OCI-LY1 (cell line): ENCODE measurements around the gene ROR2.

Experiments
- H2AFZ ChIP-seq: fragments of 200-600 bp; sonication (generic), shearing (Covaris generic); 2 replicates; pipeline ENCODE4 v1.6.0; 2014; ENCODE audit warnings: antibody characterized with exemption, mild to moderate bottlenecking, low read length
- H3F3A ChIP-seq: fragments of 200-600 bp; sonication (generic), shearing (Covaris generic); 2 replicates; pipeline ENCODE4 v1.6.0; 2014; ENCODE audit warnings: mild to moderate bottlenecking, antibody characterized with exemption, low read length, moderate library complexity; ENCODE audit not compliant: insufficient read depth
- H3K27ac ChIP-seq: fragments of 200-600 bp; sonication (generic); 2 replicates; pipeline ENCODE4 v1.5.1; 2014; ENCODE audit warnings: low read length, mixed run types, mild to moderate bottlenecking, low read depth; ENCODE audit not compliant: poor library complexity, severe bottlenecking
- H3K27me3 ChIP-seq: fragments of 200-600 bp; sonication (generic); 2 replicates; pipeline ENCODE4 v1.6.0; 2014; ENCODE audit warnings: antibody characterized with exemption, mild to moderate bottlenecking, low read length, moderate library complexity; ENCODE audit not compliant: insufficient read depth
- H3K36me3 ChIP-seq: fragments of 200-600 bp; sonication (generic); 2 replicates; pipeline ENCODE4 v1.6.1; 2014; ENCODE audit warnings: mild to moderate bottlenecking, antibody characterized with exemption, low read length, moderate library complexity, mixed read lengths; ENCODE audit not compliant: insufficient read depth
- H3K4me1 ChIP-seq: fragments of 200-600 bp; sonication (generic); 2 replicates; pipeline ENCODE4 v1.5.1; 2014; ENCODE audit warnings: mild to moderate bottlenecking, low read length, moderate library complexity; ENCODE audit not compliant: insufficient read depth, severe bottlenecking
- H3K4me2 ChIP-seq: fragments of 200-600 bp; sonication (generic), shearing (Covaris generic); 2 replicates; pipeline ENCODE4 v1.6.1; 2014; ENCODE audit warnings: low read length
- H3K4me3 ChIP-seq: fragments of 200-600 bp; sonication (generic); 2 replicates; pipeline ENCODE4 v1.5.1; 2014; ENCODE audit warnings: low read length, low read depth, mild to moderate bottlenecking, mixed read lengths; ENCODE audit not compliant: poor library complexity, severe bottlenecking
- H3K79me2 ChIP-seq: fragments of 200-600 bp; shearing (Covaris generic); 2 replicates; pipeline ENCODE4 v1.6.1; 2016; ENCODE audit warnings: mixed run types, low read length, mixed read lengths; ENCODE audit not compliant: insufficient read depth
- H3K9ac ChIP-seq: fragments of 200-600 bp; sonication (generic), shearing (Covaris generic); 2 replicates; pipeline ENCODE4 v1.6.1; 2014; ENCODE audit warnings: mild to moderate bottlenecking, low read length, mixed read lengths
- H3K9me2 ChIP-seq: fragments of 200-600 bp; sonication (generic), shearing (Covaris generic); 2 replicates; pipeline ENCODE4 v1.6.1; 2014; ENCODE audit warnings: low read depth, mild to moderate bottlenecking, low read length, mixed read lengths
- H3K9me3 ChIP-seq: fragments of 200-600 bp; shearing (Covaris generic); 2 replicates; pipeline ENCODE4 v1.6.1; 2014; ENCODE audit warnings: low read length, mixed read lengths
- H4K20me1 ChIP-seq: fragments of 200-600 bp; sonication (generic), shearing (Covaris generic); 2 replicates; pipeline ENCODE4 v1.6.0; 2016; ENCODE audit warnings: mild to moderate bottlenecking, low read length; ENCODE audit not compliant: insufficient read depth
- CTCF ChIP-seq: fragments of 200-600 bp; sonication (generic), shearing (Covaris generic); IDR thresholded peaks from 2 replicates; pipeline ENCODE4 v1.5.1; 2017; ENCODE audit warnings: mild to moderate bottlenecking, antibody characterized with exemption, low read length, moderate library complexity, mixed read lengths
- EZH2 ChIP-seq: fragments of 200-600 bp; sonication (generic), shearing (Covaris generic); IDR thresholded peaks from 2 replicates; pipeline ENCODE4 v1.8.0; 2017; ENCODE audit warnings: borderline replicate concordance, mixed run types, mild to moderate bottlenecking, antibody characterized with exemption, low read length, moderate library complexity, mixed read lengths

The ROR2 gene

GRCh38 chr9:91908293-91908623, 41.8 kb downstream of the ROR2 start:
- no peaks in the 10 kb centered on the region for H3K9me2 ChIP-seq
- H3K4me1 ChIP-seq: no peaks in the 10 kb centered on the region
- no peaks in the 10 kb centered on the region for H3K9me3 ChIP-seq
- H3K27me3 ChIP-seq: 0 out of 2 replicates have a peak, but pooled peaks cover 6% of the 10 kb centered on the region
- H3K79me2 ChIP-seq: no peaks in the 10 kb centered on the region
- H2AFZ ChIP-seq: no peak overlapping the region
- H4K20me1 ChIP-seq: no peaks in the 10 kb centered on the region
- H3K36me3 ChIP-seq: no peaks in the 10 kb centered on the region
- no peak overlapping the region for H3K4me3 ChIP-seq
- no peaks in the 10 kb centered on the region for H3F3A ChIP-seq
- no peak overlapping the region for H3K9ac ChIP-seq
- TF ChIP-seq EZH2: no peak
- TF ChIP-seq CTCF: no peak
- H3K4me2 ChIP-seq: no peak overlapping the region
- no peak overlapping the region for H3K27ac ChIP-seq

DNA sequence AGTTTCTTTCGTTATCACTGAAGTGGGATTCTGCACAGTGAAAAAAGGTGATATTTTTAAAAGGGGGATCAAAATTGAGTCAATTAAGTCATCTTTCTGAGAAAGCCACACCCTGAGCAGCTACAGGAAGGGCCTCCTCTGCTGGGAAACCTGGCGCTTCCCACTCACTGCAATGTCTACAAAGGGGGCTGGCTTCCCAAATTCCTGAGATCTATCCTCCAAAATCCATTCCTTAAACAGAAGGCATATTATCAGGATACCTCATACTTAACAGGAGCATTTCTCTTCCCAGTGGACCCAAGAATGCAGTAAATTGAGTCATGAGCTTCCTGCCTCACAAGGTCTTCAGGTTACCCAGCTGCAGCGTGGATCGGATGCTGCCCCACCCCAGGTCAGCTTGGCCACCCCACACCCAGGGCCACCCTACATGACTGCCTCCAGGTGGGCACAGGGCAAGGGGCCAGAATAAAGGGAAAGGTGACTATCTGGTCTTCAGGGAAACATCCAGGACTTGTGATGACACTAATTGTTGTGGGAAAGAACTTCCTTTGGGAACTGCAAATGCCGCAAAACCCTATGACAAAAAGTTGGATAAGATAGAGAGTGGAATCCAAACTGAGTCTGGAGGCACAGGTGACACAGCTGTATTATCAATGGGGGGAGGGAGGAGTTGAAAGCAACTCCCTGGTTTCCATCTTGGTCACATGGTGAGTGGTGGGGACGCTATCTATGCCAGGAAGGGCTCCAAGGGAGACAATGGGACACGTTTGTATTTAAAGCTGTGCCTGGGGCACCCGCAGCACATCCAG, 42.3 kb downstream of the ROR2 start:
- Histone ChIP-seq H3K9ac (no peak overlapping the region), H3K4me2 (no peak overlapping the region), H3K36me3 (no peaks in the 10 kb centered on the region), H3K79me2 (no peaks in the 10 kb centered on the region), H2AFZ (no peak overlapping the region), H3K4me3 (no peak overlapping the region), H3K27me3 (0 out of 2 replicates have a peak, but pooled peaks cover 6% of the 10 kb centered on the region), H3K9me2 (no peaks in the 10 kb centered on the region), H3F3A (no peaks in the 10 kb centered on the region), H4K20me1 (no peaks in the 10 kb centered on the region), H3K27ac (no peak overlapping the region), H3K4me1 (no peaks in the 10 kb centered on the region), H3K9me3 (no peaks in the 10 kb centered on the region)
- TF ChIP-seq EZH2: no peak
- no peak for TF ChIP-seq CTCF

DNA sequence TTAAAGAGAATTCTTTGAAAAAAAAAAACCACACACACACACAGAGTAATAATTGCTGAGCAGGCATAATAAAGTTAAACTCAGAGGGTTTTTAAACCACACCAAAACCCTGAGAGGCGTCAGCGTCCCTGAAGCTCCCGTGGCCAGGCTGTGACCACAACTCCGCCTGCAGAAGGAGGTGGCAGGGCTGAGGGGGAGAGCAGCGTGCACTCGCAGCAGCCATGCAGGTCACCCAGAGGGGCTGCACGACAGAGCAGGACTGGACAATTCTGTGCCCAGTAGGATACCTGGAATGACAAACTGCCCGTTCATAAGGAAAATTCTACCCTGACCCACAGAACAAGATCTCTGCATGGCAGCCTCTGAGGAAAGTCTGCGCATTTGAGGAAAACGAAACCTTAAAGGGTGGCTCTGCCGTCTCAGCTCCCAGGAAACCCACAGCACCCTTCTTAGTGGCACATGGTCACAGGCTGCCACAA, 44.0 kb downstream of the ROR2 start:
- H3K9ac ChIP-seq: no peak overlapping the region
- 0 out of 2 replicates have a peak, but pooled peaks cover 6% of the 10 kb centered on the region for H3K27me3 ChIP-seq
- no peak overlapping the region for H2AFZ ChIP-seq
- H4K20me1 ChIP-seq: no peaks in the 10 kb centered on the region
- no peaks in the 10 kb centered on the region for H3F3A ChIP-seq
- H3K4me2 ChIP-seq: no peak overlapping the region
- H3K36me3 ChIP-seq: no peaks in the 10 kb centered on the region
- no peaks in the 10 kb centered on the region for H3K4me1 ChIP-seq
- no peaks in the 10 kb centered on the region for H3K9me3 ChIP-seq
- no peaks in the 10 kb centered on the region for H3K9me2 ChIP-seq
- no peak overlapping the region for H3K27ac ChIP-seq
- TF ChIP-seq EZH2 (no peak), CTCF (no peak)
- no peak overlapping the region for H3K4me3 ChIP-seq
- no peaks in the 10 kb centered on the region for H3K79me2 ChIP-seq
